NCI-H2107 treated with DMSO at 0.1 percent for 48 hours (cell line): ENCODE measurements around the gene TBL1XR1.
A peak's percentile ranks its signal among the peaks of the same experiment; 100 is the strongest.
"Not testable (repeated sequence)": the region's sequence is repeated elsewhere in the genome, so short reads cannot be mapped to it uniquely, and the experiment has no call there.

Experiments
- DNase-seq: peaks from one replicate; lab custom pipeline; 2025; ENCODE audit not compliant: unreplicated experiment; lab: John Stamatoyannopoulos, UW

The TBL1XR1 gene

GRCh38 chr3:177035676-177036075 lies 161.6 kb downstream of the TBL1XR1 start:
- peak; percentile 69 for DNase-seq

- no peak for DNase-seq
These were observed 162.3 kb downstream of the TBL1XR1 start for GRCh38 chr3:177034832-177035475.

- peak; percentile 17 for DNase-seq
These were observed 170.6 kb downstream of the TBL1XR1 start for GRCh38 chr3:177026505-177027277.

- no peak for DNase-seq
These were observed 181.4 kb downstream of the TBL1XR1 start for GRCh38 chr3:177015881-177016280.

- DNase-seq = no peak
These were observed 183.5 kb downstream of the TBL1XR1 start for GRCh38 chr3:177013681-177014280.

GRCh38 chr3:177005718-177006405 lies 191.4 kb downstream of the TBL1XR1 start:
- no peak for DNase-seq

GRCh38 chr3:177000159-177000558 lies 197.1 kb downstream of the TBL1XR1 start:
- not testable (repeated sequence) for DNase-seq

- DNase-seq = no peak
These were observed 201.3 kb downstream of the TBL1XR1 start for GRCh38 chr3:176995946-176996345.

- no peak for DNase-seq
These were observed 202.1 kb downstream of the TBL1XR1 start for GRCh38 chr3:176994891-176995781.

GRCh38 chr3:176994393-176994792 lies 202.9 kb downstream of the TBL1XR1 start:
- no peak for DNase-seq

- DNase-seq = peak; percentile 72
These were observed 204.3 kb downstream of the TBL1XR1 start for GRCh38 chr3:176992978-176993377.

GRCh38 chr3:176992565-176992964 lies 204.7 kb downstream of the TBL1XR1 start:
- DNase-seq = peak; percentile 95

GRCh38 chr3:176988795-176989194 lies 208.5 kb downstream of the TBL1XR1 start:
- no peak for DNase-seq

GRCh38 chr3:176987901-176988650 lies 209.2 kb downstream of the TBL1XR1 start:
- DNase-seq = no peak

- DNase-seq = no peak
These were observed 218.8 kb downstream of the TBL1XR1 start for GRCh38 chr3:176978441-176978840.

GRCh38 chr3:176977331-176977730 lies 220.0 kb downstream of the TBL1XR1 start:
- DNase-seq = no peak

GRCh38 chr3:176976586-176976985 lies 220.7 kb downstream of the TBL1XR1 start:
- DNase-seq = no peak

GRCh38 chr3:176974279-176974678 lies 223.0 kb downstream of the TBL1XR1 start:
- DNase-seq = no peak

GRCh38 chr3:176971613-176972174 lies 225.6 kb downstream of the TBL1XR1 start:
- no peak for DNase-seq
